ENCODE measurements around the gene SMIM26. TPM values are rescaled to one million over a fixed set of nuclear protein-coding genes. Genes with fewer than 3 reads are reported as not detected.

The SMIM26 gene
- total RNA-seq, 1 experiment from 2014 or later: 106 TPM

- Mint-ChIP-seq H3K4me1 (ENCODE audit: insufficient read depth, unreplicated experiment) (peaks cover 7% of the 10 kb centered on the region), H3K36me3 (ENCODE audit: insufficient read depth, unreplicated experiment) (peaks cover 93% of the 10 kb centered on the region), H3K27ac (ENCODE audit: low read depth, unreplicated experiment) (no peak overlapping the region), H3K27me3 (ENCODE audit: insufficient read depth, unreplicated experiment) (no peaks in the 10 kb centered on the region), H3K9me3 (ENCODE audit: unreplicated experiment) (no peaks in the 10 kb centered on the region), H3K4me3 (ENCODE audit: unreplicated experiment) (no peak overlapping the region)
- POLR2A ChIA-PET: interaction anchor here (0.9 kb wide), 1 partner anchor 8 kb away, joined by 3 read pairs; no protein-coding TSS in a partner anchor
- intact Hi-C loops (cut with micrococcal nuclease): no loop called here
- no TSS peak for BruUV-seq (replicated peaks)
- CTCF ChIA-PET: interaction anchor here (0.7 kb wide), 1 partner anchor 127 kb away, joined by 5 read pairs; no protein-coding TSS in a partner anchor
- DNase-seq (ENCODE audit: unreplicated experiment): no peak
- no peak for TF ChIP-seq CTCF (IDR thresholded peaks at IDR 0.05; ENCODE audit: unreplicated experiment)
Measured at GRCh38 chr20:18543216-18543615, 24.0 kb upstream of the SMIM26 start.

GRCh38 chr20:18543932-18544331 is 23.3 kb upstream of the SMIM26 start:
- no peak for TF ChIP-seq CTCF (IDR thresholded peaks at IDR 0.05; ENCODE audit: unreplicated experiment)
- H3K36me3 Mint-ChIP-seq (ENCODE audit: insufficient read depth, unreplicated experiment): peaks cover 94% of the 10 kb centered on the region
- intact Hi-C loops (cut with micrococcal nuclease): no loop called here
- ChIA-PET POLR2A (interaction anchor here (0.9 kb wide), 1 partner anchor 9 kb away, joined by 3 read pairs; no protein-coding TSS in a partner anchor), CTCF (interaction anchor here (0.7 to 0.8 kb wide), 3 partner anchors 9 to 128 kb away, joined by 3 to 5 read pairs (median 3); no protein-coding TSS in a partner anchor)
- H3K27me3 Mint-ChIP-seq (ENCODE audit: insufficient read depth, unreplicated experiment): no peaks in the 10 kb centered on the region
- no TSS peak for BruUV-seq (replicated peaks)
- H3K27ac Mint-ChIP-seq (ENCODE audit: low read depth, unreplicated experiment): no peak overlapping the region
- no peak for DNase-seq (ENCODE audit: unreplicated experiment)
- H3K9me3 Mint-ChIP-seq (ENCODE audit: unreplicated experiment): no peaks in the 10 kb centered on the region
- H3K4me1 Mint-ChIP-seq (ENCODE audit: insufficient read depth, unreplicated experiment): peaks cover 7% of the 10 kb centered on the region
- no peak overlapping the region for H3K4me3 Mint-ChIP-seq (ENCODE audit: unreplicated experiment)

- TF ChIP-seq CTCF (IDR thresholded peaks at IDR 0.05; ENCODE audit: unreplicated experiment): no peak
- CTCF ChIA-PET: no interaction called here
- Mint-ChIP-seq H3K36me3 (ENCODE audit: insufficient read depth, unreplicated experiment) (peaks cover 91% of the 10 kb centered on the region), H3K27ac (ENCODE audit: low read depth, unreplicated experiment) (peak overlapping the region; percentile 36), H3K4me1 (ENCODE audit: insufficient read depth, unreplicated experiment) (peaks cover 7% of the 10 kb centered on the region), H3K9me3 (ENCODE audit: unreplicated experiment) (no peaks in the 10 kb centered on the region), H3K4me3 (ENCODE audit: unreplicated experiment) (no peak overlapping the region), H3K27me3 (ENCODE audit: insufficient read depth, unreplicated experiment) (no peaks in the 10 kb centered on the region)
- intact Hi-C loops (cut with micrococcal nuclease): no loop called here
- BruUV-seq (replicated peaks): no TSS peak
- POLR2A ChIA-PET: interaction anchor here (0.8 to 0.9 kb wide), 2 partner anchors 9 to 10 kb away, joined by 3 read pairs; no protein-coding TSS in a partner anchor
- no peak for DNase-seq (ENCODE audit: unreplicated experiment)
Measured at GRCh38 chr20:18545566-18545965, 21.7 kb upstream of the SMIM26 start.

- ChIA-PET POLR2A (no interaction called here), CTCF (no interaction called here)
- H3K9me3 Mint-ChIP-seq (ENCODE audit: unreplicated experiment): no peaks in the 10 kb centered on the region
- H3K4me3 Mint-ChIP-seq (ENCODE audit: unreplicated experiment): no peak overlapping the region
- peaks cover 78% of the 10 kb centered on the region for H3K36me3 Mint-ChIP-seq (ENCODE audit: insufficient read depth, unreplicated experiment)
- no peaks in the 10 kb centered on the region for H3K4me1 Mint-ChIP-seq (ENCODE audit: insufficient read depth, unreplicated experiment)
- H3K27ac Mint-ChIP-seq (ENCODE audit: low read depth, unreplicated experiment): peak overlapping the region; percentile 10
- TF ChIP-seq CTCF (IDR thresholded peaks at IDR 0.05; ENCODE audit: unreplicated experiment): no peak
- H3K27me3 Mint-ChIP-seq (ENCODE audit: insufficient read depth, unreplicated experiment): no peaks in the 10 kb centered on the region
- intact Hi-C loops (cut with micrococcal nuclease): no loop called here
- DNase-seq (ENCODE audit: unreplicated experiment): no peak
- BruUV-seq (replicated peaks): no TSS peak
Measured at GRCh38 chr20:18548465-18548864, 18.8 kb upstream of the SMIM26 start.

Data from MCF 10A (cell line).